H1 (cell line): Measurements from ENCODE around the gene FEZF1. TPM values are rescaled to one million over a fixed set of nuclear protein-coding genes. Genes with fewer than 3 reads are reported as not detected.

Experiments used
- CTCF ChIA-PET: fragments of 300-600 bp; sonication (Branson Sonifier 250); formaldehyde crosslinking; loops from one replicate; lab custom pipeline; 2021; ENCODE audit not compliant: partially characterized antibody; lab: Charles Lee
- POLR2A ChIA-PET: fragments of 300-600 bp; sonication (Branson Sonifier 250); formaldehyde crosslinking; loops from one replicate; lab custom pipeline; 2021; ENCODE audit warnings: inconsistent platforms; ENCODE audit not compliant: partially characterized antibody; lab: Charles Lee
- DNase-seq, 2 experiments: peaks; one replicate each; pipeline versions ENCODE4 v3.0.0 to v3.0.0-alpha.2; 2010 to 2022; ENCODE audit warnings: low spot score in 2 of 2, low read depth in 1 of 2, mixed read lengths in 1 of 2
- FAIRE-seq: peaks from 2 replicates; lab custom pipeline; 2011; peaks lifted over from hg19 to GRCh38; lab: Jason Lieb, UNC
- H2AFZ ChIP-seq: 2 replicates; pipeline ENCODE4 v1.8.1; 2012; ENCODE audit warnings: low read length, inconsistent platforms
- H2AK5ac ChIP-seq: 2 replicates; pipeline ENCODE4 v1.6.1; 2013; ENCODE audit warnings: low read depth, low read length
- H2BK120ac ChIP-seq: replicated peaks from 2 replicates; pipeline ENCODE3; 2013; ENCODE audit warnings: low read depth, low read length, inconsistent platforms
- H2BK12ac ChIP-seq: 2 replicates; pipeline ENCODE4 v1.6.1; 2013; ENCODE audit warnings: low read depth, low read length
- H2BK15ac ChIP-seq: 2 replicates; pipeline ENCODE4 v1.6.1; 2013; ENCODE audit warnings: low read length
- H2BK20ac ChIP-seq: 2 replicates; pipeline ENCODE4 v1.6.1; 2013; ENCODE audit warnings: low read length
- H2BK5ac ChIP-seq: 2 replicates; pipeline ENCODE4 v1.6.1; 2013; ENCODE audit warnings: low read depth, low read length
- H3K14ac ChIP-seq: 2 replicates; pipeline ENCODE4 v1.6.1; 2013; ENCODE audit warnings: inconsistent platforms; ENCODE audit not compliant: insufficient read length
- H3K18ac ChIP-seq: 2 replicates; pipeline ENCODE4 v1.6.1; 2013; ENCODE audit warnings: low read length; ENCODE audit errors: extremely low read depth
- H3K23ac ChIP-seq: 2 replicates; pipeline ENCODE4 v1.6.1; 2013; ENCODE audit warnings: inconsistent platforms; ENCODE audit not compliant: insufficient read length
- H3K23me2 ChIP-seq: 2 replicates; pipeline ENCODE4 v1.6.1; 2013; ENCODE audit warnings: low read depth, low read length
- H3K27ac ChIP-seq: 2 replicates; pipeline ENCODE4 v1.6.1; 2011; ENCODE audit warnings: low read depth, low read length, inconsistent platforms
- H3K27me3 ChIP-seq, 4 experiments: replicated peaks in 1 of 4; 1 replicate in 1 of 4; 2 replicates in 3 of 4; pipeline versions ENCODE4 v1.6.1 to v1.8.1; 2011 to 2013; ENCODE audit warnings: low read length in 3 of 4, mild to moderate bottlenecking in 3 of 4, inconsistent platforms in 2 of 4, mixed read lengths in 2 of 4, moderate library complexity in 1 of 4; ENCODE audit not compliant: control insufficient read depth in 3 of 4, insufficient read depth in 3 of 4; ENCODE audit errors: extremely low read depth in 1 of 4
- H3K36me3 ChIP-seq, 4 experiments: 2 replicates each; pipeline versions ENCODE4 v1.6.1 to v1.8.1; 2011 to 2013; ENCODE audit warnings: mild to moderate bottlenecking in 4 of 4, low read length in 3 of 4, moderate library complexity in 2 of 4, control low read depth in 1 of 4, inconsistent platforms in 1 of 4; ENCODE audit not compliant: insufficient read depth in 4 of 4, control insufficient read depth in 2 of 4
- H3K4ac ChIP-seq: replicated peaks from 2 replicates; pipeline ENCODE3; 2013; ENCODE audit warnings: low read length, low read depth, mixed read lengths, inconsistent platforms; ENCODE audit not compliant: insufficient read length
- H3K4me1 ChIP-seq, 4 experiments: replicated peaks in 1 of 4; 1 replicate in 1 of 4; 2 replicates in 3 of 4; pipeline versions ENCODE4 v1.6.1 to v1.8.1; 2011 to 2013; ENCODE audit warnings: low read length in 3 of 4, inconsistent platforms in 2 of 4, mixed read lengths in 1 of 4; ENCODE audit not compliant: insufficient read depth in 4 of 4, control insufficient read depth in 3 of 4
- H3K4me2 ChIP-seq, 2 experiments: 2 replicates each; pipeline versions ENCODE4 v1.6.1 to v1.8.1; 2011 to 2013; ENCODE audit warnings: low read depth in 2 of 2, low read length in 2 of 2, control low read depth in 1 of 2, inconsistent platforms in 1 of 2, mild to moderate bottlenecking in 1 of 2; ENCODE audit not compliant: insufficient read depth in 1 of 2
- H3K4me3 ChIP-seq, 4 experiments: fragments of 200-600, 300-600 bp in 1 of 4; sonication (generic), shearing (Covaris generic), sonication (Bioruptor Twin) in 1 of 4; 2 replicates each; pipeline versions ENCODE4 v1.5.1 to v1.8.1; 2011 to 2016; ENCODE audit warnings: low read length in 4 of 4, low read depth in 3 of 4, control low read depth in 2 of 4, inconsistent platforms in 2 of 4, mild to moderate bottlenecking in 2 of 4, mixed read lengths in 1 of 4, moderate library complexity in 1 of 4; ENCODE audit not compliant: insufficient read depth in 2 of 4; ENCODE audit errors: extremely low read depth in 1 of 4
- H3K56ac ChIP-seq: replicated peaks from 2 replicates; pipeline ENCODE3; 2013; ENCODE audit warnings: low read depth, mild to moderate bottlenecking, mixed read lengths, low read length, inconsistent platforms; ENCODE audit not compliant: insufficient read length
- H3K79me1 ChIP-seq: 2 replicates; pipeline ENCODE4 v1.6.1; 2013; ENCODE audit warnings: low read depth, low read length, control low read depth
- H3K79me2 ChIP-seq, 2 experiments: 2 replicates each; pipeline versions ENCODE4 v1.6.1 to v1.8.1; 2012 to 2013; ENCODE audit warnings: low read length in 2 of 2, mild to moderate bottlenecking in 2 of 2, inconsistent platforms in 1 of 2; ENCODE audit not compliant: insufficient read depth in 2 of 2, control insufficient read depth in 1 of 2
- H3K9ac ChIP-seq, 4 experiments: replicated peaks in 1 of 4; 1 replicate in 1 of 4; 2 replicates in 3 of 4; pipeline versions ENCODE4 v1.6.1 to v1.8.1; 2011 to 2013; ENCODE audit warnings: low read depth in 3 of 4, low read length in 3 of 4, control low read depth in 2 of 4, mild to moderate bottlenecking in 2 of 4, moderate library complexity in 2 of 4, inconsistent platforms in 1 of 4; ENCODE audit errors: extremely low read depth in 1 of 4
- H3K9me3 ChIP-seq, 2 experiments: 2 replicates each; pipeline versions ENCODE4 v1.6.1 to v1.8.1; 2012 to 2013; ENCODE audit warnings: mild to moderate bottlenecking in 2 of 2, moderate library complexity in 2 of 2, control low read depth in 1 of 2, inconsistent platforms in 1 of 2, low read depth in 1 of 2, low read length in 1 of 2, mixed read lengths in 1 of 2; ENCODE audit not compliant: insufficient read depth in 2 of 2
- H4K20me1 ChIP-seq, 2 experiments: replicated peaks in 1 of 2; 2 replicates each; pipeline versions ENCODE3 to v1.8.1; 2011 to 2013; ENCODE audit warnings: inconsistent platforms in 2 of 2, low read length in 2 of 2, mild to moderate bottlenecking in 1 of 2; ENCODE audit not compliant: insufficient read depth in 2 of 2, control insufficient read depth in 1 of 2
- H4K5ac ChIP-seq: 2 replicates; pipeline ENCODE4 v1.6.1; 2013; ENCODE audit warnings: low read length, low read depth, mixed read lengths, inconsistent platforms; ENCODE audit not compliant: insufficient read length
- H4K8ac ChIP-seq: 2 replicates; pipeline ENCODE4 v1.8.0; 2013; ENCODE audit warnings: mild to moderate bottlenecking, moderate library complexity, low read length, inconsistent platforms; ENCODE audit not compliant: insufficient read depth; ENCODE audit errors: extremely low read depth
- H4K91ac ChIP-seq: replicated peaks from 2 replicates; pipeline ENCODE3; 2013; ENCODE audit warnings: low read length, mixed read lengths, inconsistent platforms; ENCODE audit not compliant: insufficient read length
- EZH2 ChIP-seq: fragments of 200-600 bp; sonication (generic); IDR thresholded peaks from 2 replicates; pipeline ENCODE4 v1.7.1; 2012; ENCODE audit warnings: low read depth, mild to moderate bottlenecking, moderate library complexity, low read length, inconsistent platforms; ENCODE audit not compliant: severe bottlenecking
- GABPA ChIP-seq: IDR thresholded peaks from 2 replicates; pipeline ENCODE4 v1.6.1; 2011; ENCODE audit warnings: mild to moderate bottlenecking, low read length, moderate library complexity, borderline replicate concordance; ENCODE audit not compliant: insufficient read depth
- GTF2F1 ChIP-seq: IDR thresholded peaks from 2 replicates; pipeline ENCODE4 v1.6.1; 2012; ENCODE audit warnings: low read depth, low read length, improper control_type of control experiment, borderline replicate concordance
- HDAC6 ChIP-seq: IDR thresholded peaks from one replicate; pipeline ENCODE4 v1.7.1; 2012; ENCODE audit warnings: low read depth, mild to moderate bottlenecking, inconsistent platforms, low read length, moderate library complexity
- KDM5A ChIP-seq: fragments of 200-600 bp; IDR thresholded peaks from 2 replicates; pipeline ENCODE4 v1.7.1; 2012; ENCODE audit warnings: mild to moderate bottlenecking, low read length, inconsistent platforms, mixed read lengths
- MAX ChIP-seq: IDR thresholded peaks from 2 replicates; pipeline ENCODE4 v1.6.1; 2012; ENCODE audit warnings: inconsistent platforms
- POLR2AphosphoS5 ChIP-seq: IDR thresholded peaks from 2 replicates; pipeline ENCODE4 v1.6.1; 2011; ENCODE audit warnings: low read depth, low read length
- SAP30 ChIP-seq: fragments of 300-600 bp; sonication (generic); IDR thresholded peaks from 2 replicates; pipeline ENCODE4 v1.7.1; 2012; ENCODE audit warnings: low read length, moderate library complexity, mild to moderate bottlenecking, inconsistent platforms; ENCODE audit not compliant: insufficient read depth, insufficient replicate concordance
- SRF ChIP-seq: IDR thresholded peaks from 2 replicates; pipeline ENCODE4 v1.6.1; 2011; ENCODE audit warnings: mild to moderate bottlenecking, low read depth, low read length, moderate library complexity
- YY1 ChIP-seq: IDR thresholded peaks from 2 replicates; pipeline ENCODE4 v1.6.1; 2011; ENCODE audit warnings: low read depth, mild to moderate bottlenecking, low read length
- WGBS, 2 experiments: shearing (Covaris generic) in 1 of 2; methylation state at CpG; one replicate each; pipeline versions ENCODE4 v1.1.6 to v1.1.7; 2013 to 2015; ENCODE audit warnings: low lambda C conversion rate in 2 of 2, mixed read lengths in 2 of 2, inconsistent platforms in 1 of 2, low coverage in 1 of 2, missing lambda C conversion rate in 1 of 2; ENCODE audit not compliant: insufficient replicate concordance in 2 of 2, insufficient coverage in 1 of 2, insufficient read length in 1 of 2; ENCODE audit errors: extremely low coverage in 1 of 2, missing lambda C conversion rate in 1 of 2; 5-methylcytosine and 5-hydroxymethylcytosine counted together
- polyA plus RNA-seq, 7 experiments: library from polyadenylated mRNA; depleted of rRNA in 3 of 7; stranded (reverse) in 5 of 7; unstranded in 2 of 7; fragments of >200 nt in 5 of 7; fragments of 200-250 nt in 2 of 7; gene quantifications; 1 replicate in 5 of 7; 2 replicates in 1 of 7; 4 replicates in 1 of 7; pipeline versions ENCODE4 v1.2.1 to v1.2.3, GENCODE V29; 2011 to 2013; ENCODE audit warnings: missing spikeins in 2 of 7, mixed read lengths in 2 of 7
- total RNA-seq: library from RNA; stranded (reverse); fragmentation: NEBNext Ultra II Directional; extraction: Animal tissue kit (Norgen Biotek cat#: 25700); gene quantifications from 2 replicates; pipeline ENCODE4 v1.2.1, GENCODE V29; 2021
- TF ChIP-seq, protein P1 (sequence below): IDR thresholded peaks from 2 replicates; pipeline ENCODE4 v1.6.1; 2011; ENCODE audit warnings: low read depth, mild to moderate bottlenecking, low read length; ENCODE audit not compliant: insufficient read depth
- TF ChIP-seq, protein P2 (sequence below): IDR thresholded peaks from 2 replicates; pipeline ENCODE4 v1.6.1; 2011; ENCODE audit warnings: low read length, improper control_type of control experiment

FEZF1 gene
- total and polyA plus RNA-seq, 2 of the 8 experiments (the other 6 are each of a cell fraction or from before 2014, with no cell fraction given), result 10.6 to 15.7 TPM

DNA sequence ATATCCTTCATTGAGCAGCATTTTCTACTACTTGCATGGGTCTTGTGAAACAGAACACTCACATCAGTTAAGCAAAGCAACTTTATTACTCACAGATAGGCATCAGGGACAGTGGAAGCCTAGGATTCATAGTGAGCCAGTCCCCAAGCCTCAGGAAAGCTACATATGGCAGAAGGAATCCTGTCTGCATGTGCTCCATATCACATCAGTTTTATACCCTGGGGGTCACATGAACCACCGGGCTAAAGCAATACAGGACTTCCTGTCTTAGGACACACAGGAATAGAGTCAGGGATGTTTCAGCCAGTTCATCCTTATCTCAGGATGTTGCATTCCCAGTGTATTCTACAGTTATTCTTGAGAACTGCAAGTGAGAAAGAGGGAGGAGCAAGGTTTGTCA is 15.1 kb downstream of the FEZF1 start:
- 100% methylated on average over 1 of the region's 1 CpG; no CpG with 5 or more reads in 1 of the 2 experiments for WGBS, 2 experiments
- Histone ChIP-seq H3K4me1 (no peaks in the 10 kb centered on the region), H2AK5ac (no peak overlapping the region), H3K4me2 (no peak overlapping the region), H2BK12ac (no peak overlapping the region), H3K14ac (no peak overlapping the region), H4K8ac (no peak overlapping the region), H3K79me2 (no peaks in the 10 kb centered on the region), H3K9ac (no peak overlapping the region), H3K27me3 (no peaks in the 10 kb centered on the region), H3K4me3 (no peak overlapping the region), H4K5ac (no peak overlapping the region), H3K56ac (no peak overlapping the region), H3K9me3 (peaks cover 0 to 3% of the 10 kb centered on the region in 2 experiments; a peak in 1 of 4 replicates), H3K4ac (no peak overlapping the region), H3K27ac (no peak overlapping the region), H3K36me3 (no peaks in the 10 kb centered on the region; a peak in 1 of 8 replicates), H3K18ac (no peak overlapping the region), H2AFZ (no peak overlapping the region), H2BK15ac (no peak overlapping the region), H2BK5ac (no peak overlapping the region), H3K79me1 (no peaks in the 10 kb centered on the region), H4K20me1 (no peaks in the 10 kb centered on the region), H3K23ac (no peak overlapping the region), H3K23me2 (no peaks in the 10 kb centered on the region), H4K91ac (no peak overlapping the region), H2BK20ac (no peak overlapping the region), H2BK120ac (no peak overlapping the region)
- FAIRE-seq (no peak), DNase-seq (no peak)
- ChIA-PET CTCF (interaction anchor here (2.1 kb wide), 1 partner anchor 243 kb away, joined by 7 read pairs; no protein-coding TSS in a partner anchor), POLR2A (no interaction called here)
- TF ChIP-seq SRF (no peak), KDM5A (no peak), YY1 (no peak), GTF2F1 (no peak), HDAC6 (no peak), SAP30 (no peak), POLR2AphosphoS5 (no peak), MAX (no peak), GABPA (no peak), EZH2 (no peak)
- TF ChIP-seq, protein P1, sequence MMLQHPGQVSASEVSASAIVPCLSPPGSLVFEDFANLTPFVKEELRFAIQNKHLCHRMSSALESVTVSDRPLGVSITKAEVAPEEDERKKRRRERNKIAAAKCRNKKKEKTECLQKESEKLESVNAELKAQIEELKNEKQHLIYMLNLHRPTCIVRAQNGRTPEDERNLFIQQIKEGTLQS, result no peak
- TF ChIP-seq, protein P2, sequence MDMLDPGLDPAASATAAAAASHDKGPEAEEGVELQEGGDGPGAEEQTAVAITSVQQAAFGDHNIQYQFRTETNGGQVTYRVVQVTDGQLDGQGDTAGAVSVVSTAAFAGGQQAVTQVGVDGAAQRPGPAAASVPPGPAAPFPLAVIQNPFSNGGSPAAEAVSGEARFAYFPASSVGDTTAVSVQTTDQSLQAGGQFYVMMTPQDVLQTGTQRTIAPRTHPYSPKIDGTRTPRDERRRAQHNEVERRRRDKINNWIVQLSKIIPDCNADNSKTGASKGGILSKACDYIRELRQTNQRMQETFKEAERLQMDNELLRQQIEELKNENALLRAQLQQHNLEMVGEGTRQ, result no peak
